Activated T-cell treated with anti-CD3 and anti-CD28 coated beads, Interleukin-2, amount 50 U/mL, for 1 hour (primary cell): ENCODE results near the gene ELN.

Experiments used
- DNase-seq: peaks from one replicate; pipeline ENCODE4 v3.0.0-alpha.2; 2020

The ELN gene

DNA sequence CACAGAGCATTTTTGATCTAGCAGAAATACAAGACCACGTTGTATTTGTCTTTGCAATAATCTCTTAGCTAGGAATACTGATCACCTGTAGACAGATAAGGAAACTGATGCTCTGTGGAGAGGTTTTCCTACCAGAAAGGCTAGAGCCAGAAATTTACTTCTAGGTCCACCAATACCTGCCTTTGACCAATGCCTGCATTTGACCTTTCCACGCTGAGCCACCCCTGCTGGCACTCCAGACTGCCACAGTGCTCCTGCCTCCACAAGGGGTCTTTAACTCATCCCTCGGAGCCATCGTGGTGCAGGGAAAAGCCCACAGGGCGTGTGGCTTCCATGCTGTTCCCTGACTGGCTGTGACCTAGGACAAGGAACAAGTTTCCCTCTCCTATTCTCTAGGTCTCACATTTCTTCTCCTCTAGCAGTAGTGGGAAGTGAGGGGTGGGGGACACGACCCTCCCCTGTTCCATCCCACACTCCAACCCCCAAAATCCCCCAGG, 1.5 kb upstream of the ELN start:
- DNase-seq, result no peak

DNA sequence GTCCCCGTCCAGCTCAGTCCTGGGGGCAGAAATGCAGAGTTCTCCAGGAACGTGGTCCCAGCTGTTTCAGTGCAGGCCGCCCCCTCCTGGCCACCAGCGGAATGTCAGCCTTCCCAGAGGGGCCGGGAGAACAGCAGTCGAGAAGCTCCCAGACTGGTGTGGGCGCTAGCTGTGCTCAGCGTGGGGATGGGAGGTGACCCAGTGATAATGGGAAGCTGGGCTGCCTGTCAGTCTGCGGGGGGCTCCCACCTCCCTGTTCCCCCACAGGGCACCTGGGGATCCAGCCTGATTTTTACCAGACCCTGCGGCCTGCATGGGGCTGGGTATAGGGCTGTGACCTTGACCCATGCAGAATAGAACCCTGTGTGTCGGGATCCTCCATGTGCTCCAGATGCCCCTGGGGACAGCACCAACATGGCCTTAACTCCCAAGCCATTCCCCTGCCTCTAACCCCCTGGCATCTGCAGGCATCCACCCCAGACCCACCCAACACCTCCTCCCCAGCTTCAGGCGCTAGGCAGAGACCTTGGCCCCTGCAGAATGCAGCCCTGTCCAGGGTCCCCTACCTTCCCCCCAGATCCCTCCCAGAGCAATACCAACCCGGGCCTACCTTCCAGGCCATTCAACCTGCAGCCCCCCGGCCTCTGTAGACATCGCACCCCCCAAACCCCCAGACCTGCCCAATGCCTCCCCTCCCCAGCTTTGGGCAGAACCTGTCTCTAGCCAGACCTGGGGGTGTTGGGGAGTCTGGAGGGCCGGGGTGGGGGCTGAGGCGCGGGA, 880 bp upstream of the ELN start:
- DNase-seq, result peak; percentile 72

DNA sequence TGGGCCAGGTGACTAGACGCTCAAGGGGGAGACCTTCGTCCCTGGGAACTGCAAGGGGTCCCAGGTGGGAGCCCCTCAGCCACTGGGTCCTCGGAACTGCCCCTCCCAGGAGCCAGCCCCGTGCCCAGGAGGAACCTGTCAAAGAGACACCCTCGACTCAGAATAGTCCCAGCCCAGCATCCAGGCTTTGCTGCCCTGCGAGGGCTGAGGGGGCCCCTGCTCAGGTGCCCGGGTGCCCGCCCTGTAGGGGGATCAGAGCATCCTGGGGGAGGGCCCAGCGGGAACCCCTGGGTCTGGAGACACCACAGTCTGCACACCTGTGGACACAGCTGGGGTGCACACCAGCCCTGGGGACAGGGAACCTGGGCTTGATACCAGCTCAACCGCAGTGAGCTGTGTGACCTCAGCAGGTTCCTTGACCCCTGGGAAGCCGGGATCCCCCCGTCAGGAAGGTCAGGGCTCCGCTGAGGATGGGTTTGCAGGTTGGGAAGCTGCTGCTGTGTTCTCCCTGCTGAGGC, 407 bp downstream of the ELN start:
- DNase-seq, result no peak

DNA sequence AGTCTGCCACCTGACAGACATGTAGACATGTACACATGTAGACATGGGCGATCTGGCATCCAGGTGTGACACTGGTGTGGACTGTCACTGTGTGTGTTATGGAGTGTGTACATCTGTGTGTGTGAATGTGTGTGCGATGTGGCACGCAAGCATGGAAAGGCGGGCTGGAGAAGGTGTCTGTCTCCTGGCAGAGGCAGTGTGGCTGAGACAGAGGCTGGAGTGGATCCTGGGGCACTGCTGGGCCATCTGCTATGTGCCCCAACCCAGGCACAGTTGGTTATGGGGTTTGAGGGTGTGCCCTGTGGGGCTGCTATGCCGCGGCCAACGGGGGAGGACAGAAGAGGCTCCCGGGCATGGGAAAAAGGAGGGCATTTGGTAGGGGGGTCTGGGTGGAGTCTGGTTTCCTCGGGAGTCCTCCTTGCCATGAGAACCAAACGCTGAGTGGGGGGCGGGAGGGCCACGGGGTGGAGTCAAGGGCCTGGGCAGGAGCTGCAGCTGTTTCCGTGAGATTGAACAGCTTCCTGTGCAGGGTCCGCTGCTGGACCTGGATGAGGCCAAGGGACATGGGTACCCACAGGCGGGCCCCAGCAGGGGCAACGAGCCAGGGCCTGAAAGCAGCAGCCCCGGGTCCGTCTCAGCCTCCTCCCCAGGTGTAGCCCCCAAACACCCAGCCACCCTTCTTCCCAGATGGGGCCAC, 1.3 kb downstream of the ELN start:
- no peak for DNase-seq

DNA sequence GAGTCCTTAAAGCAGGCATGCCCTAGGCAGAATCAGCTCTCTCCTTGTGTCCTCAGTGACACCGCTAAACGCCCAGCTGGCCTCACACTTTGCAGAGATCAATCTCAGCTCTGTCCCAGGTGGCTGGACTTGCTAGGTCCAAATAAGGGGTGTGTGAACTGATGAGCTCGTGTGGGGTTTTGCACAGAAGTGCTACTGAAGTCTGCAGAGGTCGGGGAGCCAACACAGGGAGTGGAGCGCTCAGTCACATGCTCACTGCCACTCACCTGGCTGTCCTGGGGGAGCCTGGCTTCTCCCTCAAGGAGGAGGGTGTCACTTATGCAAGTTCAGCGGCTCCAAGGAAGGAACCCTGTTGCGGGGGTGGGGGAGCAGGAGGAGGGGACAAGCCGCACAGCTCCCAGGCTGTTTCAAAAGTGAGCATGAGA, 2.0 kb downstream of the ELN start:
- DNase-seq, result no peak

DNA sequence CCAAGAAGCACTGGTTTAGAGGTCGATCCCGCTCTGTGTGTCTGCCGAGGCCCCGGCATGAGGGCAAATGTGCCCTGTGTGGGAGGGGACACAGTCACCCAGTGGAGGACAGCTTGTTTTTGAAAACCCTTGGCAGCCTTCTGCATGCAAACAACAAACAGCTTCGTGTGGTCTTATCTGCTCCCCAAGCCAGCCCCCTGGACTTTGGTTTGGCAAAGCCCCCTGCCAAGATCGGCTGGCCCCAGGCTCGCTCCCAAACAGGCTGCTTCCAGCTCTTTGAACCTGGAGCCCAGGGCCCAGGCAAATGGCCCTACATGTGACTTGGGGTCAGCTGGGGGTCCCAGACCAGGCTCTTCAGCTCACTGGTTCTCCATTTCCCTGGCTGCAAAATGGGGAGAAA, 2.9 kb downstream of the ELN start:
- no peak for DNase-seq

DNA sequence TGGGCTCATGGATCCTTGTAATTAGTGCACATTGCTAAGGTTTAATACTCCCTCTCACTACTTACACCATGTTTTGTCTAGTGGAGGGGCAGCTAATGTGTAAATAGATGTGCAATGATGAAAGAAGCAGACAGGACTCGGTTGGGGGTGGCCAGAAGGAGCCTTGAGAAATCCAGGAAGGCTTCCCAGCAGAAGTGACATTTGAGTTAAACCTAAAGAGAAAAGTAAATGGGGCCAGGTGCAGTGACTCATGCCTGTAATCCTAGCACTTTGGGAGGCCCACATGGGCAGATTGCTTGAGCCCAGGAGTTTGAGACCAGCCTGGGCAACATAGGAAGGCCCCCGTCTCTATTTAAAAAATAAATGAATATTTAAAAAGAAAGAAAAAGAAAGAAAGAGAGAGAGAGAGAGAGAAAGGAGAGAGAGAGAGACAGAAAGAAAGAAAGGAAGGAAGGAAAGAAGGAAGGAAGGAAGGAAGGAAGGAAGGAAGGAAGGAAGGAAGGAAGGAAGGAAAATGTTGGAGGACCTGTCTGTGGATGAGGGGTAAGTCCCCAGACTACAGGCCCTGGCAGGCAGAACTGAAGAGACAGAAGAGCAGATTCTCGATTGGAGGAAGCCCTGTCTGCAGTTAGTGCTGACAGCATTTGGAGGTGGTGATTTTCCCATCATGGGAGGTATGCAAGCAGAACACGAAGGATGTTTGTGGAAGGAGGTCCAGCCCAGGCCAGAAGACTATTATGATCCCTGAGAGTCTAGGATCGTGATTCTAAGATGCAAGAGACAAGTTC, 3.6 kb downstream of the ELN start:
- no peak for DNase-seq

DNA sequence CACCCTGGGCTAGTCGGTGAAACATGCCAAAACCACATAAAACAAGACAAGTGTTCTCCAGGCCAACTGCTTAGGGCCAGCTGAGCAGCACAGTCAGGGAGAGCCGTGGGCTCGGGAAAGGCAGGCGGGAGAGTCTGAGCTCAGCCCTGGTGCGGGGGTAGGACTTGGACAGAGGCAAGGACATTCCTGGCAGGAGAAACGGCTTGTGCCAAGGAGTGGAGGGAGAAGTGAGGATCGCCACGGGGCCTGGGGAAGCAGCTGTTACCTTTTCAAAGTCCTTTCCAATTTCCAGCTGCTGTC, 4.2 kb downstream of the ELN start:
- no peak for DNase-seq

DNA sequence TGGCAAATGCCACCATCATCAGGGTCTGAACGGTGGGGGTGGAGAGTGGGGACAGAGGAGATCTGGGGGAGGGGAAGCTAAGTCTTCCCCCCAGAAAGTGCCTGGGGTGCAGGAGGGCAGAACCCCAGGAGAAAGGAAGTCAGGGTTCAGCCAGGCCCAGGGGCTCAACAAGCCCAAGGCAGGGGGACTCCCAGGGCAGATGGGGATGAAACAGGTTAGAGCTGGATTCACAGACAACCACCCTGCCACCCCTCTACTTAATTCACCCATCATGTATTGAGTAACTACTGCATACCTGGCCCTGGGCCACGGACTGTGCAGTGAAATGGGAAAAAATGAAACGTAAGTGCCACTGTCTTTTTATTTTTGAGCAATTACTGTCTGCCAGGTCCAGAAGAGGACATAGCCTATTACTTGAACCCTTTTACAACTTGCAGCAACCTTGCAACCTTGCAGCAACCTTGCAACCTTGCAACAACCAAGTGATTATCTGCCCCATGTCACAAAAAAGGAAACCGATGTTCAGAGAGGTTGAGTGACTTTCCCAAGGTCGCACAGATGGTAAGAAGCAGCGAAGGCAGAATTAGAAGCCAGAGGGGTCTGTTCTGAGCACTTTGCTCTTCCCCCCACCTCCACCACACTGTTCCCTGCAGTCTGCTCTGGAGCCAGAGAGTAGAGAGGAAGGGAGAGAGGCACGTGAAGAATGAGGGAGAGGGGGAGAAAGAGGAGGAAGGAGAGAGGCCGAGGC, 4.8 kb downstream of the ELN start:
- DNase-seq, result no peak

DNA sequence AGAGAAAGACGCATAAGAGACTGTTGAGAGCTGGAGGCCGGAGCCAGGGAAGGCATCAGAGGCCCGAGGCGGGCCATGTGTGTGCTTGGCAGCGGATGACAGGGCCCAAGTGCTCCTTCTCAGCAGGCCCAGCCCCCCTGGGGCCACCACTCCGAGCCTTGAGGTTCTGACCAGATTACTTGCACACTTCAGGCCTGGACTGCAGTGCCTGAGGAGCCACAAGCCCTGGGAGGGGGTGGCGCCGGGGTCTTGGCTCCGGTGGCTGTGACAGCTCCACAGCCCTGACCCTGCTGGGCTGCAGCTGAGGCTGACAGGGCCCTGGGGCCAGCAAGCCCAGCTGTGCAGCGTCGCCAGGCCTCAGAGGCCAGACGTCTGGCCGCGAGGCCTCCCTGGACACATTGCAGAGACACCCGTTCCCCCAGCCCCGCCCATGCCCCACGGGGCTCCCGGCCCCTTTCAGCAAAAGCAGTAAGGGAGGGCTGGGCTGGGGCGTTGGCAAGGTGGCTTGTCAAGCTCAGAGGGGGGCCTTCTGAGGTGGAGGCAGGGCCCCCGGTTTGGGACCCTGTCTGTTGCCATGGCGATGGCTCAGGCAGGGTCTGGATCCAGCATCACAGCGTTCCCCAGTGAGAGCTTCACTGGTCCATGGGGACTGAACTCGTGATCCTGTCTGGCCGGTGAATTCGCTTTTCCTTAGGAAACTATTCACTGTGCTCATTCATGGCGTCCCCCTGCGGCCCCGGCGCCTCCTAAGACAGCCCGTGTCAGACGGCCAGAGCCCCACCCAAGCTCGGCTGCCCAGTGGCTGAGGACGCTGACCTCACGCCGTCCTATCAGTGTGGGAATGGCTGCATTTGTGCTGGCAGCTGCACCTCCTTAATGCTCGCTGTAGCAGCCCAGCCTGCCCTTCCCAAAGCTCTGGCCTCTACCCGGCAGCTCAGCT, 5.7 kb downstream of the ELN start:
- no peak for DNase-seq

DNA sequence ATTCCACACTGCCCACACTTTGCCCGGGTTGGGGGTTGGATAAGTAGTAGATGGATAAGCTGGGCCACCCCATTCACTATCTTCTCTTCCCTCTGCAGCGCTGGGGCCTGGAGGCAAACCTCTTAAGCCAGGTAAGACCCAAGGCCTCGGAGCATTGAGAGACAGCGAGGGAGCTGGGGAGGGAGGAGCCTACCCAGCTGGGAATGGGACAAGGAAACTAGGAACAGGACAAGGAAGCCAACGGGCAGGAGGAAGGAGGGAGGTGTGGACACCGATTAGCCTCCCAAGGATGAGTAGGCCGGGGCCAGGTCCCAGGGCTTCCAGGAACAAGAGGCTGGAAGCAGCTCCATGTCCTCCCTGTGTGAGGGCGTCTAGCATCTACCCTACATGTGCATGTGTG, 9.6 kb downstream of the ELN start:
- DNase-seq, result no peak

DNA sequence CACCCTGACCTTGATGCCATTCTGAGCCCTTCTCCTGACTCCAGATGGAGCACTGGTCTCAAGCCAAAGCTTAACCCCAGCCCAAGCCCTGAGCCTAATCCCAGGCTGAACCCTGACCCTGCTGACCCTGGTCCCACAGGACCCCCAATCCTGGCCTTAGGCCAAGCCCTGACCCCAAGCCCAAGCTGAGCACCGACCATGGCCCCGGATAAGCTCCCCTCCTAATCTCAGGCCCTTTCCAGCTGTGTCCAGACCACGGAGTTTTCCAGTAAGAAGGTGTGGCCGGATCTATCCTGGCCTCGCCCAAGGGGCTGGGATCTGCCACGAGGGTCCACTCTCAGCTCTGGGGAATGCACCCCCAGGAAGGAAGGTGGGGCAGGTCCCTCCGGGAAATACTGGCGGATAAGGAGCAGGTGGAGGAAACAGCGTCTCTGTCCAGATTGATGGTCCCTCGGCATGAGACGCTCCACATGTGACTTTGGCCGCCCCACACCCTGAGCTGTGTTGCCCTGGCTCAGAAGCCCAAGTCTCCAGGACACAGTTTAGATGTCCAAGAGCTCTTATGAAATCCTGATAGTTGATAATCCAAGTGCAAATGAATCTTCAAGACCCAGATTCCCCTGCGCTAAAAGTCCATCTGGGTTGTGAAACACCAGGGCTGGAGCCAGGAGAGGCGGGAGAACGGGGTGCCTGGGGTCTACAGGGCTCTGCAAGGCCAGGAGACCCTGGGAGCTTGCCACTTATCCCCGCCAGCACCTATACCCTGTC, 10.4 kb downstream of the ELN start:
- DNase-seq, result no peak

DNA sequence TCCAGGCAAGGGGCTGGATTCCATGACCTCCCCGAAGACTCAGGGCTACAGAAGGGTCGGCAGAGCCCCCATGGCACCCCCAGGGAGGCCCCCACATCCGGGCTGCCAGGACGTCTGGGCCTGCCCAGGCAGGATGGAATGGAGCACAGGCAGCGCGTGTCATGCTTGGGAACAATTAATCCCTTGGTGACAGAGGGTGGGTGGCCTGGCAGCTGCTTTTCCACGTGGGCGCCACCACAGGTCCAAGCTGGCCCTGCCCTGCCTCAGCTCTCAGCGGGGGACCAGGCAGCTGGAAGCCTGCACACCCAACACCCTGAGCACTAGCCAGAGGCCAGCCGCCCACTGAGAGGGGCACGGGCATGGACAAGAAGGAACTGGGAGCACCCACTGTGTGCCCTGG, 11.4 kb downstream of the ELN start:
- no peak for DNase-seq

DNA sequence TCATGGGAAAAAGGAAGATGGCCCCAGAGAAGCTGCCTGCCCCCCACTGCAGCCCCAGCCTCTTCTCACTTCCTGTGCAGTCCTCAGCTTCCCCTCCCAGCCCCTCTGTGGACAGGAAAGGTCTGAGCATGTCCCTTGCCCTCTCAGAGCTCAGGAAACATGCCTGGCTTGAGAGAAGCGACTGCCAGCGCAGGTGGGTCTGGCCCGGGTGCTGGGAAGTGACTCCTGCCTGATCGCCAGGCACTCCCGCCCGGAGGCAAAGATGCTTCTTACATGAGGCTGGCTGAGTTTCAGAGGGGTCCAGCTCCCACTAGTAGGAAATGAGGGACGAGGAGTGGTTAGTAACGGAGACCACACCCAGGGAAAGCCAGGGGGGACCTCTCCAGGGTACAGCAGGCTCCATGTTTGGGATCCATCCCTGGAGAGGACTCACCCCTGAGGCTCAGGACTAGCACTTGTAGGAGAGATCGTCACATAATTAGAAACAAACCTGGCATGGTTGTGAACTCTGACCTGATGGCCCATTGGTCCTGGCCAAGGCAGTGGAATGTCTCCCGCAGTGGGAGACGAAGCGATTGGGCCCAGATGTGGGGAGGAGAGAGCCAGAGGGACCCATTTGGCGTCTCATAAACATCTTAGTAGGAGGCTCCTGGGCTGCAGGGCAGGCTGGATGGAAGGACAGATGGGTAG, 12.3 kb downstream of the ELN start:
- no peak for DNase-seq

DNA sequence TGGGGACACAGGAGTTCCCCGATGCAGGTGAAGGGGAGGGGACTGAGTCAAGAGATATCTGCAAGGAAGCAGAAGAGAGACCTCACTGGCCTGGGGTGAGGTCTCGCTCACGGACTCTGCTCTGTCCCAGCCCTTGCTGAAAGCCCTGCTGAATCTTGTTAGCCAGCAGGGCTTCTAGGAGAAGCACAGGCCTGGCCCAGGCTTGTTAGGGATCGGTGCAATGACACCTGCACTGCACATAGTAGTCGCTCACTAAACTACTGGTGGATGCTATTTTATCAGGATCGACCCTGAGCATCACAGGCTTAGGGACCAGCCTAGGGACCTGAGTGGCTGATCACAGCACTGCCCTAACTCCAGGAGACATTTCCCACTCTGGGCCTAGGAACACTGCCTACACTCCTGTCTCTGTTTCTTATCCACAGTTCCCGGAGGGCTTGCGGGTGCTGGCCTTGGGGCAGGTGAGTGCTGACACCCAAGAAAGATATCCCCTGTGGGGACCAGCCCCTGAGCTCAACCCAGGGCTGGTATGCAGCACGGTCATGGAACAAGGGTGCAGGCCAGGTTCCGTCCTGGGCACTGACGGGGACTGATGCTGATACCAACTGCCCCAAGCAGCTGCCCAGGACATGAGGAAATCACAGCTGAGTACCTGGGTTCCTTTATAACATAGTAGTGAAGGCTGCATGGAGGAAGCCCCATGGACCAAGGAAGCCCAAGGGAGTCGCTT, 13.0 kb downstream of the ELN start:
- no peak for DNase-seq

DNA sequence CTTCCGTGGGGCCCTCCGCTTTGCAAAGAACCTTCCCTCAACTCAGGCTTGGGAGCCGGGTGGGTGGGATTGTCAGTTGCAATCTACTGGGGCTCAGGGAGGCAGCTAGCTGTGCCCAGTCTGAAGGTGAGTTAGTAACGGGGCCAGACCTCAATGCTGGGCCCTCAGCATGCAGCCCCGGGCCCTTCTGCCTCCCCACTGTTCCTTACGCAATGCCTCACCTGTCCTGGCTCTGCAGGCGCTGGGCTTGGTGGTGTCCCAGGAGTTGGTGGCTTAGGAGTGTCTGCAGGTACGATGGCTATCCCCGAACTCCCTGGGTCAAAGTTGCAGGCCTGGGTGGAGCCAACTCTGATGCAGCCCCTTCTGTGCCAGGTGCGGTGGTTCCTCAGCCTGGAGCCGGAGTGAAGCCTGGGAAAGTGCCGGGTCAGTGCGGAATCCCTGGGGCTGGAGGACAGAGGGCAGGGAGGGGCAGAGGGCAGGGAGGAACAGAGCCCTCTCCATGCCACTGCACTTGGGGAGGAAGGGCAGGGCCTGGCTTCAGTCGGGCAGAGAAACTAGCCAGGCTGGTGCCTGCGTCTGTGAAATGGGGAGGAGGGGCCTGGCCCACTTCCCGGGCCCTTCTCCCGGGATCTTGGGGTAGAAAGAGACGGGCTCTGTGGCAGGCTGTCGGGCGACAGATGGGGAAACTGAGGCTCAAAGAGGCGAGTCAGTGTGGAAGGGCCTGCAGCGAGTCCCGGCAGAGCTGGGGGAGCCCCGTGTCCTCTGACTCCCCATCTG, 15.0 kb downstream of the ELN start:
- DNase-seq, result no peak

DNA sequence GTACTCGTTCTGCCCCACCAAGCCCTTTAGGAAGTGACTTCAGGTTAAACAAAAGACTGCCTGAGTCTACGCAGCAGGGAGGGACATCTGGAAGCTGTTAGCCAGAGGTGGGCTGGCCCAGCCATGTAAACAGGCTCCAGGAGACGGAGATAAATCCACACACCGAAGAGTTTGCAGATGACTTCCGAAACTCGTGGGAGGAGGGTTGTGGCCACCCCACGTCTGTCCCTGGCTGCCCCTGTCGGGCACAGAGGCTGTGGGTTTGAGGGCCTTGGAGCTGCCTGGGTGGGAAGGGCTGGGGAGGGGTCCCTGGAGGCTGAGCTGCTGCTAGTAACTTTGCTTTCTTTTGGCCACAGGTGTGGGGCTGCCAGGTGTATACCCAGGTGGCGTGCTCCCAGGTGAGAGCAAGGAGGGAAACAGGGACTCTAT, 15.6 kb downstream of the ELN start:
- no peak for DNase-seq
